Lung (tissue), 12 donors: ENCODE measurements around the gene CCNB3. TPM values are rescaled to one million over a fixed set of nuclear protein-coding genes. Genes with fewer than 3 reads are reported as not detected.

Source experiments
- ATAC-seq: fragments of 200-7000 bp; cut with Tn5 transposase; one replicate; pipeline ENCODE4 v1.9.1; 2020; ENCODE audit warnings: moderate number of reproducible peaks; ENCODE audit not compliant: insufficient read depth, low FRiP score
- DNase-seq, 3 donors: peaks; one replicate each; pipeline ENCODE4 v3.0.0-alpha.2; 2013 to 2017
- H3K27ac ChIP-seq, 2 donors: one replicate each; pipeline ENCODE4 v1.5.1; 2013; ENCODE audit warnings: mild to moderate bottlenecking in 2 of 2, moderate library complexity in 2 of 2, control low read depth in 1 of 2, inconsistent platforms in 1 of 2, low read depth in 1 of 2, low read length in 1 of 2
- H3K27me3 ChIP-seq, 3 donors: one replicate each; pipeline ENCODE4 v1.5.1; 2013; ENCODE audit warnings: low read length in 2 of 3; ENCODE audit not compliant: control insufficient read depth in 3 of 3, insufficient read depth in 3 of 3
- H3K36me3 ChIP-seq, 4 donors: one replicate each; pipeline ENCODE4 v1.5.1; 2013; ENCODE audit warnings: low read length in 4 of 4, mild to moderate bottlenecking in 1 of 4, moderate library complexity in 1 of 4; ENCODE audit not compliant: control insufficient read depth in 4 of 4, insufficient read depth in 4 of 4
- H3K4me1 ChIP-seq, 5 donors: one replicate each; pipeline ENCODE4 v1.5.1; 2013; ENCODE audit warnings: low read length in 5 of 5, mild to moderate bottlenecking in 2 of 5, moderate library complexity in 1 of 5; ENCODE audit not compliant: control insufficient read depth in 5 of 5, insufficient read depth in 5 of 5
- H3K4me3 ChIP-seq: one replicate; pipeline ENCODE4 v1.5.1; 2013; ENCODE audit warnings: mild to moderate bottlenecking, control low read depth, moderate library complexity
- H3K9ac ChIP-seq, 2 donors: one replicate each; pipeline ENCODE4 v1.5.1; 2013; ENCODE audit warnings: low read length in 2 of 2, control low read depth in 1 of 2; ENCODE audit not compliant: insufficient read depth in 1 of 2
- H3K9me3 ChIP-seq, 4 donors: one replicate each; pipeline ENCODE4 v1.5.1; 2013; ENCODE audit warnings: low read length in 3 of 4, mild to moderate bottlenecking in 1 of 4, moderate library complexity in 1 of 4; ENCODE audit not compliant: control insufficient read depth in 4 of 4, insufficient read depth in 3 of 4
- CTCF ChIP-seq: IDR thresholded peaks from 2 replicates; pipeline ENCODE4 v1.5.1; 2012; ENCODE audit warnings: mild to moderate bottlenecking; ENCODE audit errors: control extremely low read depth, extremely low read depth
- WGBS, 2 donors: extraction: QIAGEN DNeasy Blood & Tissue Kit; methylation state at CpG; one replicate each; pipeline ENCODE4 v1.1.7; 2013; 5-methylcytosine and 5-hydroxymethylcytosine counted together
- polyA plus RNA-seq, 2 donors: library from polyadenylated mRNA; stranded (reverse); fragments of 200-250 nt; gene quantifications; one replicate each; pipeline ENCODE4 v1.2.1, GENCODE V29; 2013
- total RNA-seq, 2 donors: library from RNA; depleted of rRNA in 1 of 2; stranded (reverse); fragments of >200 nt in 1 of 2; gene quantifications; one replicate each; pipeline ENCODE4 v1.2.1, GENCODE V29; 2014 to 2021
- donor health status: control.
- donor health status: control.
- donor health status: Bipolar disorder and iron deficiency.
- donor health status: healthy.
- donor health status: DM: yes; HTN: yes; CAD: no.

The CCNB3 gene
- total and polyA plus RNA-seq, 4 donors = 0.49 to 1.3 (median 0.59) TPM

- no peak for DNase-seq
- Histone ChIP-seq H3K27ac (no peak overlapping the region), H3K9me3 (peaks cover 0 to 4% (median 1%) of the 10 kb centered on the region in 4 donors), H3K27me3 (peaks cover 0 to 5% (median 4%) of the 10 kb centered on the region in 3 donors), H3K4me3 (no peak overlapping the region), H3K9ac (no peak overlapping the region), H3K4me1 (no peaks in the 10 kb centered on the region), H3K36me3 (no peaks in the 10 kb centered on the region)
- 78 to 88% methylated on average over 3 of the region's 3 CpGs for WGBS, 2 donors
- no peak for ATAC-seq
- TF ChIP-seq CTCF = no peak
These were observed 34.8 kb upstream of the CCNB3 start for GRCh38 chrX:50169717-50170116.

- TF ChIP-seq CTCF = no peak
- peaks cover 0 to 11% (median 0%) of the 10 kb centered on the region in 3 donors for H3K27me3 ChIP-seq
- H3K36me3 ChIP-seq = no peaks in the 10 kb centered on the region
- ATAC-seq (no peak), DNase-seq (peak in 1 of 3 donors; percentile 24)
- no peak overlapping the region for H3K9ac ChIP-seq
- no peaks in the 10 kb centered on the region for H3K4me1 ChIP-seq
- no peak overlapping the region for H3K4me3 ChIP-seq
- H3K27ac ChIP-seq = no peak overlapping the region
- WGBS, 2 donors = 47 to 79% methylated on average over 5 to 10 of the region's 10 CpGs
- no peaks in the 10 kb centered on the region for H3K9me3 ChIP-seq
These were observed 24.3 kb upstream of the CCNB3 start for GRCh38 chrX:50180073-50180940.

GRCh38 chrX:50183891-50184290 lies 20.7 kb upstream of the CCNB3 start:
- WGBS, 2 donors = 62 to 88% methylated on average over 3 of the region's 3 CpGs
- Histone ChIP-seq H3K27me3 (peaks cover 2 to 11% (median 4%) of the 10 kb centered on the region in 3 donors), H3K36me3 (no peaks in the 10 kb centered on the region), H3K9ac (no peak overlapping the region), H3K4me1 (no peaks in the 10 kb centered on the region), H3K27ac (no peak overlapping the region), H3K4me3 (no peak overlapping the region), H3K9me3 (no peaks in the 10 kb centered on the region)
- no peak for ATAC-seq
- no peak for TF ChIP-seq CTCF
- DNase-seq = no peak
